HepG2 (cell line): ENCODE data around the gene UST. TPM values are rescaled to one million over a fixed set of nuclear protein-coding genes. Genes with fewer than 3 reads are reported as not detected.
"Not testable (repeated sequence)": the region's sequence is repeated elsewhere in the genome, so short reads cannot be mapped to it uniquely, and the experiment has no call there.

ENCODE experiments used
- ATAC-seq: fragments of 200-7000 bp; cut with Tn5 transposase; 3 replicates; pipeline ENCODE4 v1.9.1; 2020; ENCODE audit warnings: mild to moderate bottlenecking, moderate library complexity
- BruUV-seq: library from RNA; stranded (reverse); fragments of 400-500 nt; replicated peaks from 2 replicates; lab custom pipeline; 2021; lab: Mats Ljungman, UMichigan
- CTCF ChIA-PET: fragments of 300-600 bp; formaldehyde crosslinking; extraction: SDS; loops from one replicate; lab custom pipeline; 2021; ENCODE audit warnings: low total read pairs, inconsistent platforms, low intra/inter-chr PET ratio; lab: Yijun Ruan, JAX
- POLR2A ChIA-PET: fragments of 350-600 bp; sonication (Branson Sonifier 250); formaldehyde crosslinking; loops from one replicate; lab custom pipeline; 2020; ENCODE audit warnings: antibody characterized with exemption, inconsistent platforms; lab: Yijun Ruan, JAX
- DNase-seq: peaks from one replicate; pipeline ENCODE4 v3.0.0-alpha.2; 2015; ENCODE audit warnings: low spot score
- FAIRE-seq: peaks from 3 replicates; lab custom pipeline; 2011; peaks lifted over from hg19 to GRCh38; lab: Jason Lieb, UNC
- H2AFZ ChIP-seq: one replicate; pipeline ENCODE4 v1.6.1; 2011; ENCODE audit warnings: low read length, inconsistent platforms
- H3K27ac ChIP-seq: fragments of 300-600 bp; 3 replicates; pipeline ENCODE4 v1.8.0; 2011; ENCODE audit warnings: mixed run types, mild to moderate bottlenecking, mixed read lengths, low read length, inconsistent platforms; ENCODE audit not compliant: insufficient read depth; ENCODE audit errors: extremely low read length
- H3K27me3 ChIP-seq, 2 experiments: fragments of 200-600 bp in 1 of 2; 2 replicates in 1 of 2; 3 replicates in 1 of 2; pipeline versions ENCODE4 v1.6.0 to v1.8.0; 2011; ENCODE audit warnings: low read length in 2 of 2, mild to moderate bottlenecking in 2 of 2, moderate library complexity in 2 of 2, inconsistent platforms in 1 of 2; ENCODE audit not compliant: insufficient read depth in 2 of 2, control insufficient read depth in 1 of 2
- H3K36me3 ChIP-seq, 2 experiments: fragments of 200-600 bp in 1 of 2; replicated peaks in 1 of 2; 2 replicates in 1 of 2; 3 replicates in 1 of 2; pipeline versions ENCODE4 v1.5.1 to v1.8.0; 2011; ENCODE audit warnings: low read length in 2 of 2, inconsistent platforms in 1 of 2; ENCODE audit not compliant: insufficient read depth in 2 of 2, control insufficient read depth in 1 of 2
- H3K4me1 ChIP-seq: 2 replicates; pipeline ENCODE4 v1.5.1; 2012; ENCODE audit warnings: low read length, inconsistent platforms; ENCODE audit not compliant: insufficient read depth
- H3K4me2 ChIP-seq: 2 replicates; pipeline ENCODE4 v1.6.0; 2011; ENCODE audit warnings: low read depth, low read length, inconsistent platforms
- H3K4me3 ChIP-seq, 3 experiments: fragments of 200-600 bp in 1 of 3; sonication (generic), shearing (Covaris generic) in 1 of 3; replicated peaks in 1 of 3; 2 replicates each; pipeline ENCODE4 v1.5.1; 2011 to 2016; ENCODE audit warnings: low read length in 3 of 3, inconsistent platforms in 2 of 3, low read depth in 2 of 3, mild to moderate bottlenecking in 2 of 3, control low read depth in 1 of 3, mixed read lengths in 1 of 3; ENCODE audit not compliant: insufficient read depth in 1 of 3
- H3K79me2 ChIP-seq: one replicate; pipeline ENCODE4 v1.6.1; 2011; ENCODE audit warnings: low read length, inconsistent platforms; ENCODE audit not compliant: insufficient read depth
- H3K9ac ChIP-seq: 2 replicates; pipeline ENCODE4 v1.6.0; 2011; ENCODE audit warnings: mild to moderate bottlenecking, low read depth, low read length, inconsistent platforms; ENCODE audit not compliant: insufficient read depth
- H3K9me3 ChIP-seq: 2 replicates; pipeline ENCODE4 v1.5.1; 2012; ENCODE audit warnings: mild to moderate bottlenecking, low read length
- H4K20me1 ChIP-seq: 2 replicates; pipeline ENCODE4 v1.6.0; 2011; ENCODE audit warnings: inconsistent platforms, mild to moderate bottlenecking, low read length, moderate library complexity; ENCODE audit not compliant: insufficient read depth
- CBX2 ChIP-seq, 2 experiments: fragments of 200-600 bp in 1 of 2; sonication (generic); formaldehyde crosslinking in 1 of 2; IDR thresholded peaks; 2 replicates each; pipeline versions ENCODE4 v1.7.0 to v1.8.1; 2018 to 2022; ENCODE audit warnings: low read depth in 2 of 2, low read length in 1 of 2, mild to moderate bottlenecking in 1 of 2, missing genetic modification reagents in 1 of 2
- MBNL3 ChIP-seq: fragments of 250-450 bp; sonication (Bioruptor Pico); conservative IDR thresholded peaks from 2 replicates; pipeline ENCODE4 v1.8.0; 2022; ENCODE audit warnings: mild to moderate bottlenecking, inconsistent platforms
- ZFYVE20 ChIP-seq: sonication (generic); formaldehyde crosslinking; IDR thresholded peaks from 2 replicates; pipeline ENCODE4 v1.8.0; 2023; ENCODE audit warnings: low read depth, mild to moderate bottlenecking, moderate library complexity, missing genetic modification reagents, borderline replicate concordance
- WGBS: methylation state at CpG from one replicate; pipeline ENCODE4 v1.1.6; 2017; ENCODE audit warnings: low lambda C conversion rate; 5-methylcytosine and 5-hydroxymethylcytosine counted together
- in situ Hi-C: cut with HindIII; loops from 2 replicates; pipeline ENCODE4 v1.10.0; 2017; ENCODE audit warnings: low pct_unique_long_range_greater_than_20kb; ENCODE audit not compliant: extremely low pct_ligation_motif_present
- intact Hi-C: fragments of 100-400 bp; cut with micrococcal nuclease; formaldehyde crosslinking; loops from one replicate; pipeline ENCODE4 v1.10.0; 2022; ENCODE audit not compliant: unreplicated experiment
- polyA plus RNA-seq, 8 experiments: library from polyadenylated mRNA; depleted of rRNA in 3 of 8; stranded (reverse) in 7 of 8; unstranded in 1 of 8; fragments of >200 nt; fragmentation: Illumina TruSeq in 4 of 8; extraction: Trizol in 4 of 8; gene quantifications; 2 replicates each; pipeline versions ENCODE4 v1.2.1 to v1.2.3, GENCODE V29; 2011 to 2016; ENCODE audit warnings: low read depth in 4 of 8, missing spikeins in 1 of 8, mixed read lengths in 1 of 8; ENCODE audit not compliant: insufficient read depth in 1 of 8
- total RNA-seq, 5 experiments: library from RNA; depleted of rRNA; stranded (reverse); fragments of >200 nt; fragmentation: Illumina TruSeq; extraction: Trizol; gene quantifications; 2 replicates each; pipeline ENCODE4 v1.2.3, GENCODE V29; 2016; ENCODE audit warnings: low read depth in 1 of 5

Gene UST
- total and polyA plus RNA-seq, 2 of the 13 experiments (the other 11 are each of a cell fraction or from before 2014, with no cell fraction given) = 0.27 TPM; not detected in 1

DNA sequence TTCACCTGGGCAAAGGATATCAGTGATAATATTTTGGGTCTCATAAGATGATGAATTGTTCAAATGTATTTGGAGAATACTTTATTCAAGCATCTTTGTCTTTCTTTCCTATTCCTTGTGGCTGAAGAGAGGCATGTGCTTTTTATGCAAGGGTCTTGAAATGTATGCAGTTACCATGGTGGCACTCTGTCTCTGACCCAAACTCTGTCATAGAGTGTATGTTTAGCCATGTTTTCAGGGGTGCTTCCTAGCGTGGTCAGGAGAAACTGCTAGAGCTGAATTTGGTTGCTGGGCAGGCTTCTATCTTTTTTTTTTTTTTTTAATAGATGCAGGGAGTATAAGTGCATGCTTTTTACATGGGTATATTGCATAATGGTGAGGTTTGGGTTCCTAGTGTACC lies 15.4 kb downstream of the UST start (continued):
- TF ChIP-seq ZFYVE20 = no peak
- TF ChIP-seq CBX2 (IDR thresholded peaks at IDR 0.05; ENCODE audit: low read depth, low read length) = no peak
- no peak for TF ChIP-seq CBX2 (CRISPR knock-in tag; IDR thresholded peaks at IDR 0.05; ENCODE audit: low read depth)
- no peak for TF ChIP-seq MBNL3 (CRISPR knock-in tag)

DNA sequence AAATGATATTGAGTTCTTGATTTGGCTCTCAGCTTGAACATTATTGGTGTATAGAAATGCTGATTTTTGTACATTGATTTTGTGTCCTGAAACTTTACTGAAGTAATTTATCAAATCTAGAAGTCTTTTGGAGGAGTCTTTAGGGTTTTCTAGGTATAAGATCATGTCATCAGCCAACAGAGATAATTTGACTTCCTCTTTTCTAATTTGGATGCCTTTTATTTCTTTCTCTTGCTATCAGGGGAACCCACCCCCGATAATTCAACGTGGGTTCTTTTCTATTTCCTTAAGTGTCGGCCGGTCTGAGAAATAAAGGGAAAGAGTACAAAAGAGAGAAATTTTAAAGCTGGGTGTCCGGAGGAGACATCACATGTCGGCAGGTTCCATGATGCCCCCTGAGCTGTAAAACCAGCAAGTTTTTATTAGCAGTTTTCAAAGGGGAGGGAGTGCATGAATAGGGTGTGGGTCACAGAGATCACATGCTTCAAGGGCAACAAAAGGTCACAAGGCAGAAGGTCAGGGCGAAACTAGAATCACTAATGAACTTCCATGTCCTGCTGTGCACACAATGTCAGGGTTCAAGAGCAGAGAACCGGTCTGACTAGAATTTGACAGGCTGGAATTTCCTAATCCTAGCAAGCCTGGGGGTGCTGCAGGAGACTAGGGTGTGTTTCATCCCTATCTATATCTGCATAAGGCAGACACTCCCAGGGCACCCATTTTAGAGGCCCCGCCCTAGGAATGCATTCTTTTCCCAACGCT lies 17.6 kb downstream of the UST start:
- 26% methylated on average over 10 of the region's 10 CpGs for WGBS
- POLR2A ChIA-PET, H2AFZ ChIP-seq, H3K4me3 ChIP-seq, BruUV-seq, H3K4me2 ChIP-seq, H3K36me3 ChIP-seq, FAIRE-seq, H3K9me3 ChIP-seq, H3K9ac ChIP-seq, intact Hi-C loops, H3K4me1 ChIP-seq, DNase-seq, H3K79me2 ChIP-seq, CTCF ChIA-PET, ATAC-seq, in situ Hi-C loops, H3K27ac ChIP-seq, H4K20me1 ChIP-seq: not testable (repeated sequence)
- peaks cover 0 to 29% of the 10 kb centered on the region in 2 experiments; a peak in 3 of 5 replicates for H3K27me3 ChIP-seq
